NOMO-1 treated with dmso at 0.1 percent for 144 hours (cell line): ENCODE results near the gene PKP4.

ENCODE experiments used
- DNase-seq: peaks from one replicate; lab custom pipeline; 2025; ENCODE audit not compliant: unreplicated experiment; lab: John Stamatoyannopoulos, UW

The PKP4 gene

GRCh38 chr2:158533009-158533408 lies 76.3 kb downstream of the PKP4 start:
- DNase-seq, result no peak

DNA sequence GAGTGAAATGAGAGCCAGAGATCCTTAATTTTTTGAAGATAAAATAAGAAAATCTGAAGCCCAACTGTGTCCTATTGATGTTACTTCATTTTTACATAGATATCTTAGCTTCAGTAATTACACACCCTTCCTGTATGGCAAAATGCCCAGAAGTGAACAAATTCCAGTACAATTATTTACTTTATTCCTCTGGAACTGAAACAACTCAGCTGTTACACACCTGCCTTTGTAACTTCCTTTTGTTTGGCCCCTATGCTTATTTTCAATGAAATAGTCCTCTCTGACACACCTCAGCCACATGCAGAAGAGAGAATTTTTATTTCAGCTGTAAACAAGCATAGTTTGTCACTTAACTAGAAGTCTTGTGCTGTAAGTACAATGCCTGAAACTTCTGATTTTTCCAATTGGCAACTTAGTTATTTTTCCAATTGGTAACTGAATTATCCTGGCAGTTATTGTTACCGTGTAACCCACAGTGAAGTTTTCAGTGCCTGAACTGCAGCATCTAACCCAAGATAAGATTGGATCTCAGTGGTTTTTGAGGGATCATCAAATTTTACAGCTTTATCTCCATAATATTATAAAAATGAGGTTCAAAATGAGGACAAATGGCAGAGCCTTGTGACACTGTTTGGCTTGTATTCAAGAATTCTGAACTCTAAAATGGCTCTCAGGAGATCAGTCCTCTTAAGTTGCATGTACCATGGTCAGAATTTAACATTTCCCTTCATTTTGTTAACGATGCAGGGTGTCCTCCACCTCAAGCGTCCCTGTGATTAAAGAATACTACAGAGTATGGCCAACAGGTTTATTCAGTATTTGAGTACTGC lies 82.6 kb downstream of the PKP4 start:
- DNase-seq, result no peak

- no peak for DNase-seq
Measured at GRCh38 chr2:158542577-158542976, 85.8 kb downstream of the PKP4 start.

- no peak for DNase-seq
Measured at GRCh38 chr2:158543957-158544356, 87.2 kb downstream of the PKP4 start.

DNA sequence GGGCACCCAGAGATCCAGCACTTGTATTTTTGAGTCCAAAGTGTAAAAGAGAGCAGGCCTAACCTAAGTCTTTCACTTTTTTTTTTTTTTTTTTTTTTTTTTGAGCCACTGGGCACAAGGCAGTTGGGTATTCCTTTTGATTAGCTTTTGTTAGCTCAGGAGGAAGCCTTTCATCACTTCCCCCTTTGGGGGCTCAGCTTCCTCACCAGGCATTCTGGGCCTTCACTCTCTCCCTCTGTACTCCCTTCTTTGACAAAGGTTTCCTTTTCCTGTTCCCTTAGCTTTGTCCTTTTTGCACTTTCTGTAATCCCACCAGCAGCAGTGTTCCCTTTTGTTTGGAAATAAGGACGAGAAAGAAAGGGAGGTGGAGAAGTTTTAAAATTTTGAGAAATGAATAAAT lies 88.2 kb downstream of the PKP4 start:
- DNase-seq, result no peak

GRCh38 chr2:158546412-158547144 lies 89.8 kb downstream of the PKP4 start:
- DNase-seq, result no peak

GRCh38 chr2:158553257-158553656 lies 96.5 kb downstream of the PKP4 start:
- no peak for DNase-seq

DNA sequence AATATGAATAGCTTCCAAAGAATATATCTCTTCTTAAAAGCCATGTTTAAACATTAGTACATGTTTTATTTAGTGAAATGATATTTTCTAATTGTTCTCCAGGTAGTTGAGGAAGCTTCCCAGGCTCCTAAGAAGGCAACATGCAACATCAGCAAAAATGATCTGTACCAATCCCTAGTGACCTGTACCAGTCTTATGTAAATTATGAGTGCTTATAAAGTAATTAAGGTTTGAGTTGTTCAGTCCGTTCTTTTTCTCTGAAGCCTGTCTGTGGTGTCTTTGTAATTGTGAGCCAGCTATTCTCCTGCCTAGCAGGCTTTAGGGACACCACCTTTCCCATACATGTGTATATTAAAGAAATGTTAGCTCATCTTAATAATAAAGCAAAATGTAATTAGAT lies 98.2 kb downstream of the PKP4 start:
- DNase-seq, result no peak

- no peak for DNase-seq
Measured at GRCh38 chr2:158556124-158556523, 99.4 kb downstream of the PKP4 start.

GRCh38 chr2:158557752-158558151 lies 101.0 kb downstream of the PKP4 start:
- DNase-seq, result no peak

DNA sequence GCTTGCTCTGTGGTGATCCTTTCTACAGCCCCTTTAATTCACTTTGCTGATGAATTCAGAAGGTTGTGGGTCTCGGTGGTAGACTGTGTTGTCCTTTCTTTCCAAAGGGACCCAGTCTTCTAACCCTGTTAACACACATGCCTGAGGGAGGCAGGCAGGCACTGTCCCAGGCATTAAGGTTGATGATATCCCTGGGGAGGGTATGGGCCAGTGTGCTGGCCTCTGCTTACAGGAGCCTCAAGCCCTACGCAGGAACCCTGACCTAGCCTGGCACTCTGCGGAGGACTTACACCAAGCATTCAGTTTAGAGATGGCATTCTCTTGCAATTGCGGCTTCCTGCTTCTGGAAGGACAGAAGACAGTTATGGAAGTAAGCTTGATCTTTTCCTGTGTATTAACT lies 102.5 kb downstream of the PKP4 start:
- no peak for DNase-seq

DNA sequence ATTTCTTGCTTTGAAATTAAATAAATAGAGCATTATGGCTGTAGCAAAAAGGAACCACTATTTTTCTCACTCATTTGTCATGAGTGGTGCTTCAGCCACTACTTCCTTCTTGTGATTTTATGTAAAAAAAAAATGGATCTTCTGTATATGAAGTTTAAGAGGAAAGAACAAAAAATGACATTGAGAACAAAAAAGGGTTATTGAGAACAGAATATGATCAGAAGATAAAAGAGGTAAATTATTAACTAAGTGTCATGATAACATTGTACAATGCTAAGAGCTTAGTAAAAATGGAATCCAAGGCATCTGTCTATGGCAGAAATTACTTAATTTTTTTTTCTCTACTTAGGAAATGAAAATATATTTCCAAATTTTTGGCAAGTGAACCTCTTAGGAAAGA lies 103.5 kb downstream of the PKP4 start:
- DNase-seq, result no peak

GRCh38 chr2:158561054-158561453 lies 104.3 kb downstream of the PKP4 start:
- no peak for DNase-seq

- no peak for DNase-seq
Measured at GRCh38 chr2:158567208-158567607, 110.5 kb downstream of the PKP4 start.

- DNase-seq, result no peak
Measured at GRCh38 chr2:158569284-158569683, 112.5 kb downstream of the PKP4 start.

DNA sequence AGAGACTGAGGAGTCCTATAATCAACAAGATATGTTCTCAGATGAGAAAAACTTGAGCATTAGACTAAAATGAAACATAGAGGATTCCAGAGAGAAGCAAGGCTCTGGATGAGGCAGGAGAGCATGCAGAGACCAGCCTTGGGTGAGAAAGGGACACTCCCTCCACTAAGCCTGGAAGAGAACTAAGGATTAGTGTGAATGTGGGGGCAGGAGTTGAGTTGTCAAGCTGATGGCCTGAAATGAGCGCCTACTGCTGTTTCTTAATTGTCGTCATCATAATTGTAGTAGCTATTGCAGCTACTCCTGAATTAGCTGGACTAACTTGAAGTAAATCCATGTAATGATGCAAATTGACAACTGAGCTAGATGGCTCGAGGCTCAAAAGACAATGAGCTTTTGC lies 114.1 kb downstream of the PKP4 start:
- no peak for DNase-seq

- no peak for DNase-seq
Measured at GRCh38 chr2:158573739-158574138, 117.0 kb downstream of the PKP4 start.

- no peak for DNase-seq
Measured at GRCh38 chr2:158575051-158575635, 118.4 kb downstream of the PKP4 start.

GRCh38 chr2:158577141-158577540 lies 120.4 kb downstream of the PKP4 start:
- no peak for DNase-seq

- DNase-seq, result no peak
Measured at GRCh38 chr2:158578703-158579330, 122.1 kb downstream of the PKP4 start.

DNA sequence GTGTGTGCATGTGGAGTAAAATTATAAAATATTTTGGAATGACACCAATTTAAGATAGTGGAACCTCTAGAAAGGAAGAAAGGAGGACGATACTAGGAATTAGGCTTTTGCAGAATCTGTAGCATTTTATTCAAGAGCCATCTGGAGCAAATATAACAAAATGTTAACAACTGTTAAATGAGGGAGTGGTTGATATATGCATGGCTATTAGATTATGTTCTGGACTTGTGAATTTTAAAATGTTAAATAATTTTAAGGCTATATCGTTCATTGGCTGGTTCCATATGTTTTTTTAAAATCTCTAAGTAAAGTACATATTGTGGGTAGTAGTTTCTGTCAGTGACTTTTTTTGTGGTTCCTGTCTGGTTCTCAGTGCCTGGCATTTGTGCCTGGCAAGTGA lies 123.2 kb downstream of the PKP4 start:
- DNase-seq, result no peak

DNA sequence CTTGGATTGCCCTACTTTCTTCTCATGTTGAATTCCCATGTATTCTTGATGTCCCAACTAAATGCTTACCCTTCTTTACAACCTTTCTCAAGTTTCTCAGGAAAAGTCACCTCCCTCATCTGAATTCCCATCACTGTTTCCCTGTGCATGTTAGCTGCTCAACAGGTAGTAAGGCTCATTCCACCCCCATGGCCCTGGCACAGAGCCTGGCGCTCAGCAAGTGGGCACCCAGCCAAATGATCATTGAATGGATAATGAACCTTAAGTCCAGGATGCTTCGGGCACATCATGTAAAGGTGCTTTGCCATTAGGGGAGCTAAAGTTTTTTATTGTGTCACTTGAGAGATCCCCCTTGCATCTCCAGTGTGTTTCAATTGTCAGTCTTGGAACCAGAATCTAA lies 124.0 kb downstream of the PKP4 start:
- no peak for DNase-seq
